ENCODE results near the gene LYZL1.

DNA sequence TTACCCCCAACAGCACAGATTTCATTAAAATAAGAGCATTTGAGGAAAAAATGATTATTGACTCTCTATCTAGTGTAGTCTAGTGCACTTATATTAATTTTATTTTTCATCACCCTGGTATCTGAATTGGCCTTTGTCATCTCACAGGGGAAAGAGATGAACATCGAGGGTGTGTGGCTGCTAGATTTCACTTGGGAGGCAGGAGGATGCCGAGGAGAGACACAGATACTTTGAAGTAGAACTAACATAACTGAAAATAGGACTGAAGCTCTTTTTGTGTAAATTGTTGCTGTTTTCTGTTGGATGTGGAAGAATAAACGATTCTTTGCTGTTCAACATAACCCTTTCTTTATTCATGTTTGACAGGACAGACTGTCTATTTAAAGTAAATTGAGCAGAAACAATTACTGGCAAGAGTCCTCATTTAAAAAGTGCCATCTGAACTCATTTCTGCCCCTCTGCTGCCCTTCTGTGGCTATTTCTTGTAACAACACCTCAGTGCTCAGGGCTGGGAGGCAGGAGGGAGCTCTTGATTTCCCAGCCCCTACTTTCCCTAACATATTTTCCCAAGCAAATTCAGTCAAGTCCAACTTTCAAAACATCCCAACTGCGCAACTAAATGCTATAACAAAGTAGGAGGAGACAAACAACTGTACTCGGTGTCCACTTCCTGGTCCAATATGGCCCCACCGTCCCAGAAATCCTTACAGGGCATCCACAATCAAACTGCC, 15.6 kb downstream of the LYZL1 start:
- TF ChIP-seq, protein P1, sequence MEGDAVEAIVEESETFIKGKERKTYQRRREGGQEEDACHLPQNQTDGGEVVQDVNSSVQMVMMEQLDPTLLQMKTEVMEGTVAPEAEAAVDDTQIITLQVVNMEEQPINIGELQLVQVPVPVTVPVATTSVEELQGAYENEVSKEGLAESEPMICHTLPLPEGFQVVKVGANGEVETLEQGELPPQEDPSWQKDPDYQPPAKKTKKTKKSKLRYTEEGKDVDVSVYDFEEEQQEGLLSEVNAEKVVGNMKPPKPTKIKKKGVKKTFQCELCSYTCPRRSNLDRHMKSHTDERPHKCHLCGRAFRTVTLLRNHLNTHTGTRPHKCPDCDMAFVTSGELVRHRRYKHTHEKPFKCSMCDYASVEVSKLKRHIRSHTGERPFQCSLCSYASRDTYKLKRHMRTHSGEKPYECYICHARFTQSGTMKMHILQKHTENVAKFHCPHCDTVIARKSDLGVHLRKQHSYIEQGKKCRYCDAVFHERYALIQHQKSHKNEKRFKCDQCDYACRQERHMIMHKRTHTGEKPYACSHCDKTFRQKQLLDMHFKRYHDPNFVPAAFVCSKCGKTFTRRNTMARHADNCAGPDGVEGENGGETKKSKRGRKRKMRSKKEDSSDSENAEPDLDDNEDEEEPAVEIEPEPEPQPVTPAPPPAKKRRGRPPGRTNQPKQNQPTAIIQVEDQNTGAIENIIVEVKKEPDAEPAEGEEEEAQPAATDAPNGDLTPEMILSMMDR (IDR thresholded peaks at IDR 0.05), result peak; percentile 85
- TF ChIP-seq EP300 (IDR thresholded peaks at IDR 0.05; ENCODE audit: borderline replicate concordance in 1 of 2, low read depth in 1 of 2, low read length in 1 of 2), result no peak
- TF ChIP-seq YY1 (IDR thresholded peaks at IDR 0.05; ENCODE audit: low read depth), result no peak
- peak; percentile 12 for TF ChIP-seq CHD2 (IDR thresholded peaks at IDR 0.05; ENCODE audit: low read length, partially characterized antibody)
- no peak for TF ChIP-seq EZH2phosphoT487 (IDR thresholded peaks at IDR 0.05; ENCODE audit: borderline replicate concordance, low read depth)
- no peak for TF ChIP-seq POLR2AphosphoS5 (IDR thresholded peaks at IDR 0.05; ENCODE audit: low read depth, low read length)
- TF ChIP-seq FOXJ3 (CRISPR knock-in tag; IDR thresholded peaks at IDR 0.05), result no peak
- no peak for TF ChIP-seq RFX5 (IDR thresholded peaks at IDR 0.05; ENCODE audit: low read length)
- TF ChIP-seq, protein P2, sequence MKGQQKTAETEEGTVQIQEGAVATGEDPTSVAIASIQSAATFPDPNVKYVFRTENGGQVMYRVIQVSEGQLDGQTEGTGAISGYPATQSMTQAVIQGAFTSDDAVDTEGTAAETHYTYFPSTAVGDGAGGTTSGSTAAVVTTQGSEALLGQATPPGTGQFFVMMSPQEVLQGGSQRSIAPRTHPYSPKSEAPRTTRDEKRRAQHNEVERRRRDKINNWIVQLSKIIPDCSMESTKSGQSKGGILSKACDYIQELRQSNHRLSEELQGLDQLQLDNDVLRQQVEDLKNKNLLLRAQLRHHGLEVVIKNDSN (IDR thresholded peaks at IDR 0.05; ENCODE audit: borderline replicate concordance, low read depth), result no peak
- TF ChIP-seq GABPA (IDR thresholded peaks at IDR 0.05; ENCODE audit: low read depth), result no peak
- 0 out of 2 replicates have a peak, but pooled peaks have one; percentile 9 for TF ChIP-seq RCOR1 (IDR thresholded peaks at IDR 0.05; ENCODE audit: low read length)
- TF ChIP-seq TAF1 (IDR thresholded peaks at IDR 0.05; ENCODE audit: borderline replicate concordance, low read depth, low read length), result no peak

Measured in SK-N-SH (cell line).